Measurements from ENCODE around the gene HAND2.

Gene HAND2

GRCh38 chr4:173519111-173520101 is 10.6 kb downstream of the HAND2 start:
- DNase-seq, result peak; percentile 41

DNA sequence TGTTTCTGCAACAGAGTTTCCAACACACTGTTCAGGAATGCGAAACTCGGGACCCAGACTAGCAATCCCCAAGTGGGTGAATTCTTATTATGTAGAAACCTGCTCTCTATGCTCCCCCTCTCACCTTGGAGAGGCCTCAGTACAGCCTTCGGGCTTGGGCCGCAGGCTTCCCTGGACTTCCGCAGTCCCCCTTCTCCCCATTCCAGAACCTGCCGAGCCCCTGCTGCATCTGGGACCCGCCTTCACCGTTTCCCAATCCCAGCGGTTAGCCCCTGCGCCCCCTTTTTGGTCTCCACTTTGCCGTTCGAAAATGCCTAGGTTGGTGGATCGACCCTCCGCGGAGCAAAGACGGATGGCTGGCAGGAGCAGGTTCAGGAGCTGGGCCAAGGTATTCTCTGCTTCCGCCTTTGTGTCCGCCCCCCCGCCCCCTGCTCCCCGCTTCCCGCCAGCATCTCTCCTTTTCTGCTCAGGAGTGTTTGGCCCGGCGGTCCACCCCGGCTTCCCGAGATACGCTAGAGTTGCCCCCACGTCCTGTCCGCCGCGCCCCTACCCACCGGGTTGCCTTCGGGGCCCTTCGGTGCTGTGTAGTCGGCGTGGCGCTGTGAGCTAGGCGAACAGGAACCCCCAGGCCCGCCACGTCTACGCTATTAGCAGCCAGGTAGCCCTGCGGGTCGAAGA is 11.5 kb downstream of the HAND2 start:
- DNase-seq, result peak; percentile 59

GRCh38 chr4:173517781-173518424 is 12.1 kb downstream of the HAND2 start:
- peak; percentile 65 for DNase-seq

GRCh38 chr4:173516621-173517524 is 13.2 kb downstream of the HAND2 start:
- peak; percentile 79 for DNase-seq

DNA sequence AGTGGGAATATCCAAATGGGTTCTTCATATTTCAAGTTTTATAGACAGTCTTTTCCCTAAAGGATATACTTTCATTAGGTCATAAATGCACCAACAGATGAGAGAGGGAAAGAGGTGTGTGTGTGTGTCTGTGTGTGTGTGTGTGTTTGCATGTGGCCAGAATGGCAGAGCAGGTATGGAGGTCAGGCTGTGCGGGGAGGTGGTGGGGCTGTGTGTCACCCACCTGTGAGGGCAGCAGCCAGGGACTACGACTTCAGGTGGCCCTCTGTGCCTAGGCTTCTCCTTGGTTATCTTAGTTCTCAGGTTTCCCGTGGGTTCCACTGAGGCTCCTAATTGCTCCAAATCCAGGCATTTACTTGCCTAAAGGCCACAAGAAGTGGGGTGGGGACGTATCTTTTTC is 14.6 kb downstream of the HAND2 start:
- no peak for DNase-seq

- DNase-seq, result no peak
These were observed 15.3 kb downstream of the HAND2 start for GRCh38 chr4:173514641-173515217.

GRCh38 chr4:173513651-173514050 is 16.4 kb downstream of the HAND2 start:
- DNase-seq, result no peak

DNA sequence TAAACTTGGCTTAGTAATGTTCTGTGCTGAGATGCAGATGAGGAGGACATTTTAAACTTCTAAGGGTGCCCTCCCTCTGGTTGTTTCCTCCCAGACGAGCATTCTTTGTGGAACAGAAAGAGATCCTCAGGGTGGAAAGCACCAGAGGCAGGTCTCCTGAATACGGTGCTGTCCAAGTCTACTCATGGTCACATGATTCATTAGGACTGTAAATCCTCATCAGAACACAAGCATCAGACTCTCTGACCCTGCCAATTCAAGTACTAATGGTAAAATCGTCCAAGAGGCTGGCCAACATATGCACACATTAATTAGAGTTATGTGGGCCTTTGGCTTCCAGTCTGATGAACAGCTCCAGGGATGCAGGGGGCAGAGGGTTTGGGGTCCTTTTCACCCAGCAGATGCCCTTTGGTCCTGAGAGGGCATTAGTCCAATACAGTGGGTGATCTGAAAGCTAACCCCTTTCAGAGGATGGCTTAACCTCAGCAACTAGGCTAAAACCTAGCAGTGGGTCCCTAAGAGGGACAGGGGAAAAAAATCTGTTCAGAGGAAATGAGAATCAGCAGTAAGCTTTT is 18.2 kb downstream of the HAND2 start:
- no peak for DNase-seq

- peak; percentile 90 for DNase-seq
These were observed 20.7 kb downstream of the HAND2 start for GRCh38 chr4:173509036-173510001.

- DNase-seq, result peak; percentile 65
These were observed 21.5 kb downstream of the HAND2 start for GRCh38 chr4:173508386-173509035.

DNA sequence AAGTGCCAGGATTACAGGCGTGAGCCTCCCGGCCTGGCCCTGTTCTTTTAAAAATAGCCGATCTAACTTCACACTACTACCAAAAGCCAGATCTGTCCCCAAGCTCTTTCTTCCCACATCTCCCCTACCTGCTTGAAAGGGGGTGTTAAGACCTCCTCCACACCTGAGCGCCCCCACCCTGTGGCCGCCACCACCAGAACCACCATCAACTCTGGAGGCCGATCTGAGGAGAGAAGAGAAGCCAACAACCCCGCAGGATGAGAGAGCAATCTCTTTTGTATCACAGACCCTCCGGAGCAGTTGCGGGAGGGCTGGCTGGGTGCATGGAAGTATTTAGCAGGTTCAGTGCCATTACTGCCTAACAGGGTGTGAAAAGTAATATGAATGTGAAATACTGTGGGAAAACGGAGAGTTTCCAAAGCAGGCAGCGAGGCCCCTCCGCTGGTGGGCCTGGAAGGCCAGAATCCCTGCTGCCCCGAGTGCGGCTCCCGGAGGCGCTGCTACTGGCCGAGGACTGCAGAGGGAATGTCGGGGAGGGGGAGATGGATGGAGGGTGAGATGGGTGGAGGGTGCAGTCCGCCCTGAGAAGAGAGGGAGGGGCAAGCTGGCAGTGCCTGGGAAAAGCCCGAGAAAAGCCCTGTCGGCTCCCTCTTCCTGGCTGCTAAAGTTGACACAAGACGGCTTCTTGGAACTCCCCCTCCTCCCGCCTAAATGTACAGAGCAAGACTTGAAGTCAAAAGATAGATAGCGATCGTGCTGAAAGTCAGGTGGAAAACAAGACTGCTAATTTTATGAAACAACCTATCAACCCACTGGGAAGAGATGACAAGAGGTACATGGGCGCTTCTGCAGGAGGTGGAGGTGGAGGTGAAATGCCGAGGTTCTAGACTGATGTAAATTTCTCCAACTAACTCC is 22.3 kb downstream of the HAND2 start:
- peak; percentile 59 for DNase-seq

GRCh38 chr4:173506597-173507211 is 23.3 kb downstream of the HAND2 start:
- DNase-seq, result peak; percentile 66

GRCh38 chr4:173505924-173506518 is 24.0 kb downstream of the HAND2 start:
- DNase-seq, result peak; percentile 30

GRCh38 chr4:173504181-173504503 is 25.9 kb downstream of the HAND2 start:
- DNase-seq, result no peak

DNA sequence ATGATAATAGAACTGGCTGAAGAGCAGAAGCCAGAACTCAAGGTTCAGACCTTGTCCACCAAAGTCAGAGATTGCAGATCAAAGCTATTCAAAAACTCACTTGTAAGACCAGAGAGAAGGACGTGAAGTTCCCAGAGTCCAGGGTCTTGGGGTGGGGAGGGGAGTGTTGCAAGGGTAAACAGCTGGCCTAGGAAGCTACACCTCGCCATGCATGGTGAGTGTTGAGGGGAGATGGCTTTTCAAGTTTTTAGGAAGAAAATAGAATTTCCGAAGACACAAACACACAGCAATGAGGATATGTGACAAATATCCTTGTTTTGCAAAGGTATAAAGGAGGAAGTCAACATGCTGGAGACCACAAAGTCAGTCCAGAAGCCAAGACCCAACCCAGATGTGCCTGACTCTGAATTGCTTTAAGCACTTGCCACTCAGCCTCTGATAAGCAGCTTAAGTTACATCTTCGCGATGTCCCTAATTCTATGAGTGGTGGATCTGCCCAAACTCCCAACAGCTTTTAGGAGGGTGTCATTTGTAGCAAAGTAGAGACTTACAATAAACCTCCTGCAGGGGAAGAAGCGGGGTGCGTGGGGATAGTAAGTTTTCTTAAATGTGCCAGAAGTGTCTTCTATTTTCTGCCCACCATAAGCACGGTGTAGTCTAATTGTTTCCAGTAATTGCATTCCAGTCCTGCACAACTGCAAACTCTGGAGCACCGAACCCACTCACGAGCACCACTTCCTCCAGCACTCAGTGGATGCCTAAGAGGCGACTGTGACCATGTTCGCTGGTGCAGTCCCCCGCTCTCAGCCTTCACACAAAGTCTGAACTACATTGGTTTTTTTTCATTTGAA is 26.5 kb downstream of the HAND2 start:
- no peak for DNase-seq

DNA sequence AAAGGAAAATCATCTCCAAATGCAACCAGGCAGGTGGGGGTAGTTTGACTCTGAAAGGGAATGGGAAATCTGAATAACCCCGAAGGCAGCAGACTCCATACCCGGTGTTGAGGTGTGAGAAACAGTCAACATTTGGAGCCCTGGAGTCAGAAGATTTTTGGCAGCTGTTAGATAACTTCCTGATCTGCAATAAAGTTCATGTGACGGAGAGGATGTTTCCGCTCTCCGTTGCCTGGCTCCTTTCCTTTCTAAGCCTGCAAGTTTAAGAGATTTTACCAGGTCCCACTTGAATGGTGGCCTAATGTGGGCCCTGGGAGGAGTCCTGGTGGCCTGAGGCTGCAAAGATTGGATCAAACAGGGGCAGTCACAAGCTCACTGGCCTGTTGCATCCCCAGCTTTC is 27.7 kb downstream of the HAND2 start:
- no peak for DNase-seq
